Fibroblast of skin of abdomen (primary cell): ENCODE results near the gene SPATA17.

Experiments
- DNase-seq: peaks from one replicate; pipeline ENCODE4 v3.0.0-alpha.2; 2013

Gene SPATA17

GRCh38 chr1:217857061-217857460, 225.9 kb downstream of the SPATA17 start:
- DNase-seq: no peak

- DNase-seq: no peak
These were observed 230.5 kb downstream of the SPATA17 start for GRCh38 chr1:217861658-217862057.

GRCh38 chr1:217867446-217867995, 236.4 kb downstream of the SPATA17 start:
- DNase-seq: no peak

GRCh38 chr1:217871955-217872354, 240.8 kb downstream of the SPATA17 start:
- no peak for DNase-seq

GRCh38 chr1:217875229-217875628, 244.1 kb downstream of the SPATA17 start:
- no peak for DNase-seq

- no peak for DNase-seq
These were observed 245.3 kb downstream of the SPATA17 start for GRCh38 chr1:217876401-217876800.

- DNase-seq: peak; percentile 51
These were observed 245.8 kb downstream of the SPATA17 start for GRCh38 chr1:217876896-217877295.

GRCh38 chr1:217881131-217881543, 250.0 kb downstream of the SPATA17 start:
- DNase-seq: peak; percentile 86

GRCh38 chr1:217881607-217882332, 250.6 kb downstream of the SPATA17 start:
- peak; percentile 77 for DNase-seq

GRCh38 chr1:217885181-217885580, 254.0 kb downstream of the SPATA17 start:
- DNase-seq: no peak

GRCh38 chr1:217888328-217888727, 257.2 kb downstream of the SPATA17 start:
- no peak for DNase-seq

- no peak for DNase-seq
These were observed 258.3 kb downstream of the SPATA17 start for GRCh38 chr1:217889401-217889800.

- DNase-seq: peak; percentile 21
These were observed 260.8 kb downstream of the SPATA17 start for GRCh38 chr1:217891966-217892365.

- no peak for DNase-seq
These were observed 261.6 kb downstream of the SPATA17 start for GRCh38 chr1:217892750-217893149.

- no peak for DNase-seq
These were observed 264.7 kb downstream of the SPATA17 start for GRCh38 chr1:217895841-217896240.

- peak; percentile 17 for DNase-seq
These were observed 265.3 kb downstream of the SPATA17 start for GRCh38 chr1:217896490-217896889.

GRCh38 chr1:217897100-217897499, 266.0 kb downstream of the SPATA17 start:
- no peak for DNase-seq

GRCh38 chr1:217899614-217900013, 268.5 kb downstream of the SPATA17 start:
- no peak for DNase-seq

- peak; percentile 16 for DNase-seq
These were observed 276.4 kb downstream of the SPATA17 start for GRCh38 chr1:217907504-217907903.

- DNase-seq: no peak
These were observed 279.1 kb downstream of the SPATA17 start for GRCh38 chr1:217910203-217910602.

GRCh38 chr1:217910791-217911320, 279.7 kb downstream of the SPATA17 start:
- DNase-seq: no peak

GRCh38 chr1:217911908-217912307, 280.8 kb downstream of the SPATA17 start:
- DNase-seq: no peak

- DNase-seq: no peak
These were observed 286.2 kb downstream of the SPATA17 start for GRCh38 chr1:217917281-217917887.
